GM18907 (cell line): ENCODE data around the gene GRIK2.

Source experiments
- ATAC-seq: cut with Tn5 transposase; IDR thresholded peaks from one replicate; pipeline ENCODE4 v1.9.1; 2021; ENCODE audit warnings: mild to moderate bottlenecking, moderate library complexity; ENCODE audit not compliant: unreplicated experiment

The GRIK2 gene

GRCh38 chr6:101705866-101706265 lies 312.4 kb downstream of the GRIK2 start:
- no peak for ATAC-seq

DNA sequence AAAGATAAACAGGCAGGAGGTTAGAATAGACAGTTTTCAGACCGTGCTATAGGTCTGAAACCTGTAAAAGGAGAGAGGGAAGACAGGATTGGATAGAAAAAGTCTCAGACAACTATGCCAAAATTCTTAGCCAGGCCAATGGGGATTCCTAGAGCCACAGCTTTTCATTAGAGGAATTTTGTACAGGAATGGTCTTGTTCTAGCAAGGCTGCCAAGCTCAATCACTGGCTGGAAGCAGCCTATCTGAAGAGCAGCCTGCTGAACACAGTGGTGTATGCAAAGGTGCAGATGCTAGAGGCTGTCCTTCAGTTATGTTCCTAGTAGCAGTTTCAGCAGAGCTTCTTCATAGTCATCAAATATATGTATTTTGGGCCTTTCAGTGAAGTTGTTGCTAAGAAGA lies 313.1 kb downstream of the GRIK2 start:
- ATAC-seq, result no peak

DNA sequence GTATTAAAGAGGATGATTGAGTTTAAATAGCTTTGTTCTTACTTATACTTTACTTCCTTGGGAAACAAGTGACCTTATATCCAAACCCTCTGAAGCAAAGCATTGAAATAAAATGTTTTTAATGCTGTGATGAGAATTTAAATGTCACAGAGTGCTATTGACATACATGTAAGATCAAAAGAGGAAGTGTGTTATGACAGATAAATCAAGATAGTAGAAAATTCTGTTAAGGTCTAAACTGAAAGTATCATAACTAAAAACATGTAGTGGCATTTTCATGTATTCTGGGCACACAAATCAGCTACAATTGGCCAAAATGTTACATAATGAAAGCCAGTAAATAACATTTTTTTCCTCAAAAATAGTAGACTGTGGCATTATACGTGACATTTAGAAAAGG lies 318.0 kb downstream of the GRIK2 start:
- ATAC-seq, result no peak

GRCh38 chr6:101716387-101716786 lies 322.9 kb downstream of the GRIK2 start:
- ATAC-seq, result no peak

- no peak for ATAC-seq
Observed at GRCh38 chr6:101716810-101717209, 323.3 kb downstream of the GRIK2 start.

DNA sequence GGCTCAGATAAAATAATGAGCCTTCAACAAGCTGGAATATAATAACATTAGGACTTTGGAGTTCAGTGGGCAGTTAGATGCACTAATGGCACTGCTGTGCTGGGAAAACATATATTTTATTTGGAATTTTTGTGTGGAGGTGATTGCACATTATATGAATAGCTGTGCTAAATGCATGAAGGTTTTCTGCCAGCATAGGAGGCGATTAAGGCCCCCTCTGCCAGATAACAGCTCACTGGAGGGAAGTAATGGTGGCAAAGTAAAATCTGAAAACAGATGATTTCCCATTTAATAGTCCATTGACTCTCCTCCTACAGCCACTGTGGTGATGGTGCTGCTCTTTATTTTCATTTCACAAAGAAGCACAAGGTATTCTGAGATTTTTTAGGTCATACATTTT lies 326.0 kb downstream of the GRIK2 start:
- no peak for ATAC-seq

GRCh38 chr6:101722471-101722870 lies 329.0 kb downstream of the GRIK2 start:
- ATAC-seq, result no peak

DNA sequence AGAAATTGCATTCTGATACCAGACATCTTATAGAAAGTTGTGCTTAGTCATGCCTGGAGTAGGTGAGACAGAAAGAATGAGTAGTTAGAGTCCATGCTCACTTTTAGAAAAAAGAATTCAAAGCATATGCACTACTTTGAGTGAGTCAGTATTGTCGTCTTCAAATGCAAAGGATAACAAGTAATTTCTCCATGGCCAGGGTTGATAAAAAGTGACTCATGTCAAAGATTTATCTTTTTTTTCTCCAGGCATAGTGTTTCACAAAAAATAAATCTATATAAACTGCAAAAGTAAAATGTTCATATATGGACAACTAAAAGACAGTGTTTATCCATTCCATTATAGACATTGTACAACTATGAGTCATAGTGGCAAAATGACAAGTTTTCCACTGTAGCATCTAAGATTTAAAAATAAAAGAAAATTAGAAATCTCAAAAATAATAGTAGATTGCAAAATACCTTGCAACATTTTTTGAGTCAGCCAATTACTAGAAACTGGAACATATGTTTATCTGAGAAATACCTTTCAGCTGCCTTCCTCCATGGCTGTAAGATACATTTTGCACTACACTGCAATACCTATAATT lies 329.6 kb downstream of the GRIK2 start:
- no peak for ATAC-seq

GRCh38 chr6:101728388-101728787 lies 334.9 kb downstream of the GRIK2 start:
- no peak for ATAC-seq

- no peak for ATAC-seq
Observed at GRCh38 chr6:101728956-101729355, 335.4 kb downstream of the GRIK2 start.

DNA sequence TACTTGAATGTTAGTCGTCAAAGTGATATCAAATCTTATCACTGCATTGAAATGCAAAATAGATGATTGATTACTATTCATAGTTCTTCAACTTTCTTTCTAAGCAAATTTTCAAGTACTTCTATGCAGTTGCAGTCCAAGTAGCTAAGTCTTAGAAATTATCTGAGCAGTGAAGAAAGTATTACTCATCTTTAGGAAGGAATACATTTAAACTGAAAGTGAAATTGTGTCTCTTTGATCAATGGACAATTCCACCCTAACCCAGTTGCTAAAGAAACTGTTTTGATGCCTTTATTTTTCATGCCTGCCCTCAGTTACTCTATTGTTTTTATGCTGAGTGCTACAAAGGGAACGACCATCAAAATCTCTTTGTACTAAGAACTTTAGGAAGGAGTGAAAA lies 337.4 kb downstream of the GRIK2 start:
- no peak for ATAC-seq

DNA sequence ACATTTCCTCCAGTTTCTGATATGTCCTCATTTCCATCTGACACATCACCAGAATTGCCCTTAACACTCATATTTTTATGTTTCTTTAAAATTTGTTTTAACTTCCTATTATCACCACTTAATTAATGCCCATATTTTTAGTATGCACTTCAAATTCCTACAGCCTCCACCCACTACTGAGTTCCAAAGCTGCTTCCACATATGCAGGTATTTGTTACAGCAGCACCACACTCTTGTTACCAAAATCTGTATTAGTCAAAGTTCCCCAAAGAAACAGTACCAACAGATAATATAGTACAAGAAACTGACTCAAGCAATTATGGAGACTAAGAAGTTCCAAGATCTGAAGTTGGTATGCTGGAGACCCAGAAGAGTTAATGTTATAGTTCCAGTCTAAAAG lies 340.4 kb downstream of the GRIK2 start:
- no peak for ATAC-seq

- no peak for ATAC-seq
Observed at GRCh38 chr6:101738481-101738880, 345.0 kb downstream of the GRIK2 start.

- ATAC-seq, result no peak
Observed at GRCh38 chr6:101740631-101741030, 347.1 kb downstream of the GRIK2 start.

- ATAC-seq, result no peak
Observed at GRCh38 chr6:101741474-101742171, 348.1 kb downstream of the GRIK2 start.

- no peak for ATAC-seq
Observed at GRCh38 chr6:101747160-101747559, 353.7 kb downstream of the GRIK2 start.

- no peak for ATAC-seq
Observed at GRCh38 chr6:101747716-101748115, 354.2 kb downstream of the GRIK2 start.

- no peak for ATAC-seq
Observed at GRCh38 chr6:101755931-101756330, 362.4 kb downstream of the GRIK2 start.

DNA sequence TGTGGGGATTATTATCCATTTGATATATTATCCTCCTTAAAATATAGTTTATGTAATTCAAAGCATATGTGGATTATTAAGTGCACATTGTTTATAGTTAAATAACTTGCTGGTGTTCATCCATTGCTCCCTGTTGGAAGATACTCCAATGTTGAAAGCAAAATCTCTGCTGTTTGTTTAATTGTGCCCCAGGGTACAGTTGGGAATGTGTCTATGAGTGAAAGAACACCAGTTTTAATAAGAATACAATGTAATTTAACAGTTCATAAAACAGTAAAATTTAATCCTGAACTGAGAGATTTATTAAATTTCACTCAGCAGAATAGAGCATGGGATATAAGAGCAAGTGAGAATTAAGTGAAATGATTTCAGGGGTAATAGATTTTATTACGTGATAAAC lies 364.9 kb downstream of the GRIK2 start:
- ATAC-seq, result no peak

- no peak for ATAC-seq
Observed at GRCh38 chr6:101760843-101761621, 367.5 kb downstream of the GRIK2 start.

DNA sequence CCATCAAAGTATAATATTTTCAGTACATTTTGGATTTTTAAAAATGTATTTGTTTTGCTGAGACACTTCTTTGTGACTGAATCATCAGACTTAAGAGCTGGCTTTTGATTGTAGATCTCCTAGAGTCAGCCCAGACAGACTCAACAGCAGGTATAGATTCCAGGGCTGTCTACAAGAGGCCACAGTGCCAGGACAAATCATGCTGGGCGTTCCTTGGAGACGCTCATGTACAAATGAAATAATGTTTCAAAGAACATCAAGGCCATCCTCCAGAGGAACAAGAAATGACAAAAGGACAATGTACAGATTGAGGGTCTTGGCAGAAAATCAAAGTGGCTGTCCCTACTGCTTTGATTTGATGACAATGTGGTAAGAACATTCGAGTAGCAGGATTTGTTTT lies 369.3 kb downstream of the GRIK2 start:
- no peak for ATAC-seq

DNA sequence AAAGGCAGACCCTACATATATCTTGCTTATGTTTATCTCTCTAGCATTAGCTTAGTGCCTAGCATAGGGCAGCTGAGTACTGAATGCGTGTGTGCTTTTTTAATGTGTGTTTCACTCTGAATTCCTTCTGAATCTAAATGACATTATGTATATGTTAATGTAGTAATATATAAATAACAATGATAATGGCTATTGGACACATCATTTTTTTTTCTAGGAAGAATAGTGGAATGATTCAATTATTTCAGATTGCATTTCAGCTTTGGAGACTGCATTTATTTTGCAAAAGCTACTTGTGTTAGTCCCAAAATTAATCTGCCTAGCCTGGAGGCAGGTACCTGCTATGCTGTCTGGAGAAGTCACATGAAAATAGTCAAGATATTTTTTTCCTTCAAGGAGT lies 371.8 kb downstream of the GRIK2 start:
- no peak for ATAC-seq
